Left ventricle myocardium inferior (tissue), 1 donor: ENCODE data around the gene TAGLN. TPM values are rescaled to one million over a fixed set of nuclear protein-coding genes. Genes with fewer than 3 reads are reported as not detected.
"Not testable (repeated sequence)": the region's sequence is repeated elsewhere in the genome, so short reads cannot be mapped to it uniquely, and the experiment has no call there.

ENCODE experiments used
- DNase-seq: peaks from one replicate; pipeline ENCODE4 v3.0.0-alpha.2; 2020
- H3K27ac ChIP-seq: fragments of 200-600 bp; replicated peaks from 2 replicates; pipeline ENCODE4 v1.8.0; 2021
- H3K27me3 ChIP-seq: fragments of 200-600 bp; 2 replicates; pipeline ENCODE4 v1.8.0; 2021; ENCODE audit warnings: low read depth
- H3K36me3 ChIP-seq: fragments of 200-600 bp; 2 replicates; pipeline ENCODE4 v1.8.0; 2021
- H3K4me1 ChIP-seq: fragments of 200-600 bp; 2 replicates; pipeline ENCODE4 v1.8.0; 2021
- H3K4me3 ChIP-seq: fragments of 200-600 bp; 2 replicates; pipeline ENCODE4 v1.8.0; 2021; ENCODE audit warnings: mild to moderate bottlenecking, moderate library complexity
- H3K9me3 ChIP-seq: fragments of 200-600 bp; replicated peaks from 2 replicates; pipeline ENCODE4 v1.8.0; 2021
- intact Hi-C: fragments of 100-400 bp; cut with micrococcal nuclease; formaldehyde crosslinking; loops from one replicate; pipeline ENCODE4 v1.11.0; 2022
- total RNA-seq: library from RNA; stranded (reverse); fragmentation: NEBNext Ultra II Directional; extraction: Animal tissue kit (Norgen Biotek cat#: 25700); gene quantifications from one replicate; pipeline ENCODE4 v1.2.1, GENCODE V29; 2021
- TF ChIP-seq, protein P1 (sequence below): fragments of 200-600 bp; IDR thresholded peaks from 2 replicates; pipeline ENCODE4 v1.8.0; 2021; ENCODE audit warnings: antibody characterized with exemption, mild to moderate bottlenecking, borderline replicate concordance
- donor health status: DM: no; HTN: yes; CAD: no; lungs with severe emphysema.

TAGLN gene
- total RNA-seq, 1 donor from 2014 or later = 113 TPM

DNA sequence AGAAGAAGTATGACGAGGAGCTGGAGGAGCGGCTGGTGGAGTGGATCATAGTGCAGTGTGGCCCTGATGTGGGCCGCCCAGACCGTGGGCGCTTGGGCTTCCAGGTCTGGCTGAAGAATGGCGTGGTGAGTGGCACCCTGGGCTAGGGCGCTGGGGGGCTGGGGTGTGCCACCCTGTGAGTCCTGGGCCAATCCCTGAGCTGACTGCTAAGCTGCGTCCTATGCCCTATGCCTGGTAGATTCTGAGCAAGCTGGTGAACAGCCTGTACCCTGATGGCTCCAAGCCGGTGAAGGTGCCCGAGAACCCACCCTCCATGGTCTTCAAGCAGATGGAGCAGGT, 3.9 kb downstream of the TAGLN start:
- intact Hi-C loops = no loop called here
- peaks cover 58% of the 10 kb centered on the region for H3K4me1 ChIP-seq
- peaks cover 20% of the 10 kb centered on the region for H3K36me3 ChIP-seq
- H3K4me3 ChIP-seq = peak overlapping the region; percentile 58
- peak overlapping the region; percentile 78 for H3K27ac ChIP-seq
- TF ChIP-seq, protein P1, sequence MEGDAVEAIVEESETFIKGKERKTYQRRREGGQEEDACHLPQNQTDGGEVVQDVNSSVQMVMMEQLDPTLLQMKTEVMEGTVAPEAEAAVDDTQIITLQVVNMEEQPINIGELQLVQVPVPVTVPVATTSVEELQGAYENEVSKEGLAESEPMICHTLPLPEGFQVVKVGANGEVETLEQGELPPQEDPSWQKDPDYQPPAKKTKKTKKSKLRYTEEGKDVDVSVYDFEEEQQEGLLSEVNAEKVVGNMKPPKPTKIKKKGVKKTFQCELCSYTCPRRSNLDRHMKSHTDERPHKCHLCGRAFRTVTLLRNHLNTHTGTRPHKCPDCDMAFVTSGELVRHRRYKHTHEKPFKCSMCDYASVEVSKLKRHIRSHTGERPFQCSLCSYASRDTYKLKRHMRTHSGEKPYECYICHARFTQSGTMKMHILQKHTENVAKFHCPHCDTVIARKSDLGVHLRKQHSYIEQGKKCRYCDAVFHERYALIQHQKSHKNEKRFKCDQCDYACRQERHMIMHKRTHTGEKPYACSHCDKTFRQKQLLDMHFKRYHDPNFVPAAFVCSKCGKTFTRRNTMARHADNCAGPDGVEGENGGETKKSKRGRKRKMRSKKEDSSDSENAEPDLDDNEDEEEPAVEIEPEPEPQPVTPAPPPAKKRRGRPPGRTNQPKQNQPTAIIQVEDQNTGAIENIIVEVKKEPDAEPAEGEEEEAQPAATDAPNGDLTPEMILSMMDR = no peak
- DNase-seq = no peak
- no peaks in the 10 kb centered on the region for H3K9me3 ChIP-seq
- no peaks in the 10 kb centered on the region for H3K27me3 ChIP-seq

DNA sequence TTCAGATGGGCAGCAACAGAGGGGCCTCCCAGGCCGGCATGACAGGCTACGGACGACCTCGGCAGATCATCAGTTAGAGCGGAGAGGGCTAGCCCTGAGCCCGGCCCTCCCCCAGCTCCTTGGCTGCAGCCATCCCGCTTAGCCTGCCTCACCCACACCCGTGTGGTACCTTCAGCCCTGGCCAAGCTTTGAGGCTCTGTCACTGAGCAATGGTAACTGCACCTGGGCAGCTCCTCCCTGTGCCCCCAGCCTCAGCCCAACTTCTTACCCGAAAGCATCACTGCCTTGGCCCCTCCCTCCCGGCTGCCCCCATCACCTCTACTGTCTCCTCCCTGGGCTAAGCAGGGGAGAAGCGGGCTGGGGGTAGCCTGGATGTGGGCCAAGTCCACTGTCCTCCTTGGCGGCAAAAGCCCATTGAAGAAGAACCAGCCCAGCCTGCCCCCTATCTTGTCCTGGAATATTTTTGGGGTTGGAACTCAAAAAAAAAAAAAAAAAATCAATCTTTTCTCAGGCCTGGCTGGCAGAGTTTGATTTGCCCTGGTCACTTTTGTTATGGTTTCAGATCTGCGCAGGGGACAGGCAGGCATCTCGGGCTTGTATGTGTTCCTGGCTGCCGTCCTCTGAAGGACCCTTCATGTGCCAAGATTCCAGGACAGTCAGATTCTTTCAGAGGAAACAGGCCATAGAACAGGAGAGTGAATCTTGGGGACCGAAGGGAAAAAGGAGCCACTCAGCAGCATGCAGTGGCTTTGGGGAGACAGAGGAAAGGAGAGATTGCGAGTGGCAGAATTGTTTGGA, 5.3 kb downstream of the TAGLN start:
- Histone ChIP-seq H3K4me1 (peaks cover 43% of the 10 kb centered on the region), H3K27ac (peak overlapping the region; percentile 78), H3K36me3 (peaks cover 22% of the 10 kb centered on the region), H3K9me3 (no peaks in the 10 kb centered on the region), H3K27me3 (no peaks in the 10 kb centered on the region), H3K4me3 (no peak overlapping the region)
- TF ChIP-seq, protein P1 = no peak
- DNase-seq = no peak
- intact Hi-C loops = loop anchor here (5.0 kb wide), 1 partner anchor 72 kb away; no protein-coding TSS in a partner anchor

DNA sequence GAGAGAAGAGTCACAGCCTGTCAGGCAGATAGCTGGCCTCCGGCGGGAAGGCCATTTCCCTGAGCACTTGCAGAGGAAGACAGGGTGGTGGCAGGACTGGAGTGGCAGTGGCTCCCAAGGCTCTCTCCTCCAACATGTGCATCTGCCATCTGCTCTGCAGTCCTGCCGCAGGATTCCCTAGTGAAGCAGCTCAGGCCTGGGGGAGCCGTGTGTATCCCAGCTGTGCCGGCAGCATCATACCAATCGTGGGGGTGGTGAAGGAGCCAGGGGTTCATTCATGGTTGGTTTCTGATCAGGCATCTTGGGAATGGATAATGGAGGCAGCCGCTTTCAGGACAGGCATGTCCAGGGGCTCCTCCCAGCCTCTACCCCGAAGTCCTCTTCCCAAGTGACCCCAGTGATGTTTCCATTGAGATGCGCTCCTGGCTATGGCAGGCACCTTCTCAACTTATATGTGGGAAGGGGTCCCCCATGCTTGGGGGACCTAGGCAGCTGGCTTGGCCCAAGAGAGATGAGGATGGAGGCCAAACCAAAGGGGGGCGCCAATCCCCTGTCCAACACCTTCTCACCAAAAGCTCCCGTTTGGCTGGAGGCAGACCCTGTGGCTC, 6.1 kb downstream of the TAGLN start:
- H3K4me1 ChIP-seq = peaks cover 35% of the 10 kb centered on the region
- intact Hi-C loops = loop anchor here (5.0 kb wide), 1 partner anchor 73 kb away; no protein-coding TSS in a partner anchor
- H3K27me3 ChIP-seq = no peaks in the 10 kb centered on the region
- DNase-seq = no peak
- peak overlapping the region; percentile 78 for H3K27ac ChIP-seq
- peaks cover 28% of the 10 kb centered on the region for H3K36me3 ChIP-seq
- H3K9me3 ChIP-seq = no peaks in the 10 kb centered on the region
- no peak overlapping the region for H3K4me3 ChIP-seq
- TF ChIP-seq, protein P1 = no peak

DNA sequence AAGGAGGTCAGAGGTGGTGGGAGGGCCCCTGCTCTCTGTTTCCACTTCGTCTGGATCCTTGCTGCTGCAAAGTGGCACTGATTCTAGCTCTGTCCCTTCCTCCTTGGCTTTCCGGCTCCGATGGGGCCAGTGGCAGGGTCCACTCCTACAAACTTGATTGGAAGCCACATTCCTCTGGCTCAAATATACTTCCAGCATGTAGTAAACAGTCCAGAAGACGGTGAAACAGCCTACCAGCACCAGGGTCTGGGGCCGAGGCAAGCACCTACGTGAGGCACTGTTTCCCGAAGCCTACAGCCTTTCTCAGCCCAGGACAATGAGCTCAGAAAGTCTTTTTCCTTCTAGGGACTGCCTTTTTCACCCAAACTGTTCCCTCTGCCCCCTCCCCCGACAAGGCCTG, 6.9 kb downstream of the TAGLN start:
- Histone ChIP-seq H3K4me1 (peaks cover 30% of the 10 kb centered on the region), H3K36me3 (peaks cover 32% of the 10 kb centered on the region)
- H3K9me3 ChIP-seq, DNase-seq, H3K4me3 ChIP-seq, H3K27ac ChIP-seq, H3K27me3 ChIP-seq: not testable (repeated sequence)
- intact Hi-C loops = loop anchor here (5.0 kb wide), 1 partner anchor 74 kb away; no protein-coding TSS in a partner anchor

DNA sequence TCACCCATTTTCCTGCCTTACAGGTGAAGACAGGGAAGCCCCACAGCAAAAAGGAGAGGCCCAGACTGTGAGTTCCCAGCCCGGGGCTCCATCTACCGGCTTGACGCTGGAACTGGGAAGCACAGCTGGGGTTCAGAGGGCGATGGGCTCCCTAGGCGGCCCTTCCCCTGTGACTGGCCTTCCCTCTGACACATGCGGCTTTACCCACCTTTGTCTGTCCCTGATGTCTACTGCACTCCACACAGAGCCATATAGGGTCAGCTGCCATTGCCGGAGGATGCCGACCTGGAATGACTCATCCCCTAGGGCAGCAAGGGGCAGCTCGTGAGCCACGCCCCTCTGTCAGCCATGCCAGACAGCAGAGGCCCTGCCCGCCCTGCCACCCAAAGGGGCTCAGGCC, 7.7 kb downstream of the TAGLN start:
- intact Hi-C loops = loop anchor here (5.0 kb wide), 1 partner anchor 75 kb away; no protein-coding TSS in a partner anchor
- DNase-seq, H3K27me3 ChIP-seq, H3K27ac ChIP-seq, H3K9me3 ChIP-seq, H3K4me3 ChIP-seq: not testable (repeated sequence)
- TF ChIP-seq, protein P1 = peak; percentile 22
- peaks cover 23% of the 10 kb centered on the region for H3K4me1 ChIP-seq
- H3K36me3 ChIP-seq = peaks cover 37% of the 10 kb centered on the region

DNA sequence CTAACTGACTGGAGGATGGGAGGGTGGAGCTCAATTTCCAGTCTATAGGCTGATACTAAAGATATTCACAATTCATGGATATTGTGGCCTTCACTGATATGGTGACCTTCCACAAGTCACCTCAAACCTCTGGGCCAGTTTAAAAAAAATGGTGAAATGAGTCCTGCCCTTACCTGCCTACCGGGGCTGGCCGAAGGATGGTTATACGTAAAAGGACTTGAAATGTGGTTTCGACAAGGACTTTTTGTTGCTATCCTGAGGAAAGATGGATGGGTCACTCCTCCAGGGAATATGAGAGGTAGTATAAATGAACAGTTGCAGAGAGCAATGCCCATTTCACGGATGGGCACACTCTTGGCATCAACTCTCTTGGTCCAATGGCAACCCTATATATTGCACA, 8.3 kb downstream of the TAGLN start:
- not testable (repeated sequence) for H3K4me3 ChIP-seq, H3K27ac ChIP-seq, H3K27me3 ChIP-seq, H3K9me3 ChIP-seq, DNase-seq
- intact Hi-C loops = loop anchor here (5.0 kb wide), 1 partner anchor 75 kb away; no protein-coding TSS in a partner anchor
- Histone ChIP-seq H3K4me1 (peaks cover 21% of the 10 kb centered on the region), H3K36me3 (peaks cover 41% of the 10 kb centered on the region)

DNA sequence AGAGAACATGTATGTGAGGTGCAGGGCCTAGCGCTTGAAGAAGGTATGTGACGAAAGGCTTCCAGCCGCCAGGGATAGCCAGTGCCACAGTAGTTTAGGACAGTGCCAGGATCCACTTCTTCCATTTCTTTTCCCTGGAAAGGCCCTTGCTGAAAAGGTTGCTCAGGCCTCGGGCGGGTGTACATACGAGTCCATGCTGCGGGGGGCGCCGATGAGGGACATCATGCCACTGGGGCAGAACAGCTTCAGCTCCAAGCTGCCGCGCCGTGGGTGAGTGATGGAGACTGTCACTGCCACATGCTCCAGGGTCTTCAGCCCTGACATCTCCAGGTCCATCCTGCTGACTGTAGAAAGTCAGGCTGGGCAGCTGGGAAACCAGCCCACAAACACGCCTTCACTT, 9.5 kb downstream of the TAGLN start:
- not testable (repeated sequence) for H3K4me3 ChIP-seq, H3K27ac ChIP-seq, DNase-seq, H3K9me3 ChIP-seq, H3K27me3 ChIP-seq
- Histone ChIP-seq H3K4me1 (peaks cover 20% of the 10 kb centered on the region), H3K36me3 (peaks cover 48% of the 10 kb centered on the region)
- intact Hi-C loops = loop anchor here (5.0 kb wide), 1 partner anchor 76 kb away; no protein-coding TSS in a partner anchor

DNA sequence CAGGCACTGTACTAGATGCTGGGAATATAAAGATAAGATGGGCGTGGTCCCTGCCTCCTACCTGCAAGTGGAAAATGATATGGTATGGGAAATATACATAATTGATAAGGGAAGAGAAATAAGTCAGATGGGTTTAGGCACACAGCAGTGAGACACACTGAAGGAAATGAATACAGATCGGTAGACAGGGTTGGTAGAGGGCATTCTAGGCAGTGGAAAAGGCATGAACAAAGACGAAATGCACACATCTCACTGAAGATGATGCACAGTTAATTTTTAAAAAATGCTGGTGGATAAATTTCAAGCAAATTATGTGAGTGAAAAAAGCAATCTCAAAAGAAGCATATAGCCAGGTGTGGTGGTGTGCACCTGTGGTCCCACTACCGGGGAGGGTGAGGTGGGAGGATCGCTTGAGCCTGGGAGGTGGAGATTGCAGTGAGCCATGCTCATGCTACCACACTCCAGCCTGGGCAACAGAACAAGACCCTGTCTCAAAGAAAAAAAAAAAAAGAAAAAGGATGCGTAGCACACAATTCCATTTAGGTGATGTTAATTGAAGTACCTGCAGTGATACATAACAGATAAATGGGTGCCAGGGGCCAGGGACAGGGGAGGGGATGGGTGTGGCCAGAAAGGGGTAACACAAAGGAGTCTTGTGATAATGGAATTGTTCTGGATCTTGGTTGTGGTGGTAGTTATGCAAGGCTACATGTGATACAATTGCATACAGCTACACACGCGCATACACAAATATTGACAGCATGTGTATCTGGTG, 10.4 kb downstream of the TAGLN start:
- not testable (repeated sequence) for H3K9me3 ChIP-seq, H3K27ac ChIP-seq, H3K4me3 ChIP-seq, DNase-seq, H3K27me3 ChIP-seq
- Histone ChIP-seq H3K4me1 (peaks cover 11% of the 10 kb centered on the region), H3K36me3 (peaks cover 46% of the 10 kb centered on the region)
- intact Hi-C loops = loop anchor here (5.0 kb wide), 1 partner anchor 77 kb away; no protein-coding TSS in a partner anchor
